Measurements from ENCODE around the gene DDI2. TPM values are rescaled to one million over a fixed set of nuclear protein-coding genes. Genes with fewer than 3 reads are reported as not detected.
A peak's percentile ranks its signal among the peaks of the same experiment; 100 is the strongest.

The DDI2 gene
- total and polyA plus RNA-seq, 10 of the 15 experiments (the other 5 are each of a cell fraction or from before 2014, with no cell fraction given) = 3.3 to 33.1 (median 11.6) TPM

DNA sequence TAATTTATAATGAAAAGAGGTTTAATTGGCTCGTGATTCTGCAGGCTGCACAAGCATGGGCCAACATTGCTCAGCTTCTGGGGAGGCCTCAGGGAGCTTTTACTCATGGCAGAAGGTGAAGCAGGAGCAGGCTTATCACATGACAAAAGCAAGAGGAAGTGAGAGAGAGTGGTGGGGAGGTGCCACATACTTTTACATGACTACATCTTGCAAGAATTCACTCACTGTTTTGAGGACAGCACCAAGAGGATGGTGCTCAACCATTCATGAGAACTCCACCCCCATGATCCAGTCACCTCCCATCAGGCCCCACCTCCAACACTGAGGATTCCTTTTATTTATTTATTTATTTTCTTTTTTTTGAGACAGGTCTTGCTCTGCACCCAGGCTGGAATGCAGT, 61.3 kb downstream of the DDI2 start:
- Histone ChIP-seq H3K36me3 (ENCODE audit: control insufficient read depth in 2 of 2, insufficient read depth in 2 of 2, low read length in 1 of 2) (no peaks in the 10 kb centered on the region), H3K79me2 (ENCODE audit: control insufficient read depth, insufficient read depth, low read length) (no peaks in the 10 kb centered on the region), H3K4me1 (ENCODE audit: control insufficient read depth, insufficient read depth, low read length) (peaks cover 6% of the 10 kb centered on the region), H3K4me3 (no peak overlapping the region), H3K27ac (ENCODE audit: control insufficient read depth, insufficient read depth) (no peak overlapping the region), H3K27me3 (replicated peaks in 1 of 2; ENCODE audit: control insufficient read depth in 2 of 2, insufficient read depth in 2 of 2, low read length in 1 of 2) (no peaks in the 10 kb centered on the region), H3K9ac (ENCODE audit: control insufficient read depth, insufficient read depth, low read length) (no peak overlapping the region), H3K4me2 (ENCODE audit: control insufficient read depth, insufficient read depth) (no peak overlapping the region), H2AFZ (ENCODE audit: control insufficient read depth, low read depth, low read length) (no peak overlapping the region), H4K20me1 (ENCODE audit: control insufficient read depth, insufficient read depth) (no peaks in the 10 kb centered on the region), H3K9me3 (replicated peaks; ENCODE audit: control insufficient read depth, insufficient read depth, low read length) (no peaks in the 10 kb centered on the region; the same call in 2 of the 3 replicates)
- SMC1A ChIA-PET (ENCODE audit: uncharacterized antibody, unreplicated experiment) = interaction anchor here (1.0 to 4.6 kb wide), 2 partner anchors 18 to 244 kb away, joined by 3 to 25 read pairs; no protein-coding TSS in a partner anchor
- CTCF ChIA-PET = no interaction called here
- in situ Hi-C loops (cut with MboI) = no loop called here
- whole genome bisulfite sequencing (ENCODE audit: insufficient coverage, insufficient replicate concordance, low lambda C conversion rate, missing lambda C conversion rate) = 0% methylated on average over 1 of the region's 1 CpG
- RAD21 ChIA-PET (ENCODE audit: unreplicated experiment) = interaction anchor here (4.6 kb wide), 1 partner anchor 18 kb away, joined by 22 read pairs; no protein-coding TSS in a partner anchor
- DNase-seq (ENCODE audit: low read depth, low spot score) (peak; percentile 53), ATAC-seq (peak; percentile 86), FAIRE-seq (peak; percentile 27)
- no TSS peak for BruUV-seq (replicated peaks)
- TF ChIP-seq RAD51 (IDR thresholded peaks at IDR 0.05) (peak; percentile 46; the same call in 1 of the 2 replicates), ATF7 (IDR thresholded peaks at IDR 0.05; ENCODE audit: low read depth) (peak; percentile 35; the same call in 1 of the 2 replicates), RUNX3 (IDR thresholded peaks at IDR 0.05; ENCODE audit: low read length) (peak; percentile 14; the same call in 1 of the 2 replicates), SPI1 (IDR thresholded peaks at IDR 0.05; ENCODE audit: borderline replicate concordance, insufficient read depth, low read depth, low read length) (peak; percentile 86), BHLHE40 (IDR thresholded peaks at IDR 0.05; ENCODE audit: borderline replicate concordance in 1 of 2, low read depth in 2 of 2, low read length in 1 of 2) (peak in 1 of 2 experiments; percentile 31; a peak in 1 of 4 replicates), FOXM1 (IDR thresholded peaks at IDR 0.05; ENCODE audit: low read depth, low read length) (no peak), ETV6 (conservative IDR thresholded peaks at IDR 0.05 in 1 of 2, IDR thresholded peaks at IDR 0.05 in 1 of 2; ENCODE audit: borderline replicate concordance in 1 of 2, low read depth in 1 of 2) (no peak)
- intact Hi-C loops (cut with micrococcal nuclease; ENCODE audit: unreplicated experiment) = no loop called here
- POLR2A ChIA-PET = interaction anchor here (1.3 kb wide), 1 partner anchor 17 kb away, joined by 3 read pairs; no protein-coding TSS in a partner anchor

All from GM12878 (cell line).